ENCODE data around the gene RPF1.

The RPF1 gene

DNA sequence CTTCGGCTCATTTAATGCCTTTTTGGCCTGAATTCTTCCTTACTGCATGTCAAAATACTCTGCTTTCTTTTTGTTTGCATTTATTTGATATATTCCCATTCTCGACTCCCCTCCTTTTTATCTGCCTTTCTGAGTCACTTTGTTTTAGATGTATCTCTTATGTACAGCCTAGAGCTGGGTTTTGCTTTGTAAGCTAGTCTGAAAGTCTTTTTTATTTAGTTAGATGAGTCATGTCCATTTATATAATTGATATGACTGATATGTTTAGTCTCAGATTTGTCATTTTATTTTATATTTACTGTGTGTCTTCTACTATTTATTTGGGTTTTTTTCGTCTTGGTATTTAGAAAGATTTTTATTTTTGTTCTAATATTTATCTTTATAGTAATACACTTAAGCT is 60.9 kb downstream of the RPF1 start (continued):
- no peak for TF ChIP-seq ZSCAN16 (tag by site-specific recombination; IDR thresholded peaks at IDR 0.05)
- TF ChIP-seq ZNF23 (tag by site-specific recombination; IDR thresholded peaks at IDR 0.05; ENCODE audit: borderline replicate concordance): no peak
- TF ChIP-seq ZNF571 (tag by site-specific recombination; IDR thresholded peaks at IDR 0.05): no peak
- TF ChIP-seq ZNF335 (tag by site-specific recombination; conservative IDR thresholded peaks at IDR 0.05): no peak
- TF ChIP-seq, protein P1, sequence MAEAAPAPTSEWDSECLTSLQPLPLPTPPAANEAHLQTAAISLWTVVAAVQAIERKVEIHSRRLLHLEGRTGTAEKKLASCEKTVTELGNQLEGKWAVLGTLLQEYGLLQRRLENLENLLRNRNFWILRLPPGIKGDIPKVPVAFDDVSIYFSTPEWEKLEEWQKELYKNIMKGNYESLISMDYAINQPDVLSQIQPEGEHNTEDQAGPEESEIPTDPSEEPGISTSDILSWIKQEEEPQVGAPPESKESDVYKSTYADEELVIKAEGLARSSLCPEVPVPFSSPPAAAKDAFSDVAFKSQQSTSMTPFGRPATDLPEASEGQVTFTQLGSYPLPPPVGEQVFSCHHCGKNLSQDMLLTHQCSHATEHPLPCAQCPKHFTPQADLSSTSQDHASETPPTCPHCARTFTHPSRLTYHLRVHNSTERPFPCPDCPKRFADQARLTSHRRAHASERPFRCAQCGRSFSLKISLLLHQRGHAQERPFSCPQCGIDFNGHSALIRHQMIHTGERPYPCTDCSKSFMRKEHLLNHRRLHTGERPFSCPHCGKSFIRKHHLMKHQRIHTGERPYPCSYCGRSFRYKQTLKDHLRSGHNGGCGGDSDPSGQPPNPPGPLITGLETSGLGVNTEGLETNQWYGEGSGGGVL (tag by site-specific recombination; IDR thresholded peaks at IDR 0.05): no peak
- TF ChIP-seq ZNF549 (tag by site-specific recombination; IDR thresholded peaks at IDR 0.05): no peak

DNA sequence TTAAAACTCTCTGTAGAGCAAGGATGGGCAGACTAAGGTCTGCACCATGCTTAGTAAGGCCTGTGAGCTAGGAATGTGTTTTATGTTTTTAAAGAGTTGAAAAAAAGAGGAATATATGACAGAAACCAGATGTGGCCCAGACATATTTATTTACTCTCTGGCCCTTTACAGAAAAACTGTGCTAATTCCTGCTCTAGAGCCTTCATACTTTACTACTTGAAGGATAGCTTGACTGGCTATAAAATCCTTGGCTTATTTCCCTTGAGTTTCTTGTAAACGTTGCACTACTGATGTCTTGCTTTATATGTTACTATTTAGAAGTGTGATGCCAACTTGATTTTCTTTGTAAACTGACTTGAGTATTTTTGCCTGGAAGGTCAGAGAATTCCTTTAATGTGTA is 61.7 kb downstream of the RPF1 start:
- Histone ChIP-seq H3K36me3 (ENCODE audit: control insufficient read depth in 2 of 2, insufficient read depth in 1 of 2, low read length in 2 of 2) (peaks cover 0 to 3% of the 10 kb centered on the region in 2 experiments; a peak in 1 of 3 replicates), H3K4me3 (ENCODE audit: low read depth, low read length) (no peak overlapping the region), H3K27ac (ENCODE audit: extremely low read depth, low read depth, low read length) (no peak overlapping the region), H3K4me1 (ENCODE audit: control insufficient read depth, insufficient read depth, low read length) (no peaks in the 10 kb centered on the region), H3K9me3 (ENCODE audit: control insufficient read depth, insufficient read depth, low read depth, low read length) (no peaks in the 10 kb centered on the region)
- POLR2A ChIA-PET: no interaction called here
- CTCF ChIA-PET: interaction anchor here (0.6 to 1.6 kb wide), 2 partner anchors 395 to 479 kb away, joined by 3 read pairs; no protein-coding TSS in a partner anchor
- TF ChIP-seq, protein P2, sequence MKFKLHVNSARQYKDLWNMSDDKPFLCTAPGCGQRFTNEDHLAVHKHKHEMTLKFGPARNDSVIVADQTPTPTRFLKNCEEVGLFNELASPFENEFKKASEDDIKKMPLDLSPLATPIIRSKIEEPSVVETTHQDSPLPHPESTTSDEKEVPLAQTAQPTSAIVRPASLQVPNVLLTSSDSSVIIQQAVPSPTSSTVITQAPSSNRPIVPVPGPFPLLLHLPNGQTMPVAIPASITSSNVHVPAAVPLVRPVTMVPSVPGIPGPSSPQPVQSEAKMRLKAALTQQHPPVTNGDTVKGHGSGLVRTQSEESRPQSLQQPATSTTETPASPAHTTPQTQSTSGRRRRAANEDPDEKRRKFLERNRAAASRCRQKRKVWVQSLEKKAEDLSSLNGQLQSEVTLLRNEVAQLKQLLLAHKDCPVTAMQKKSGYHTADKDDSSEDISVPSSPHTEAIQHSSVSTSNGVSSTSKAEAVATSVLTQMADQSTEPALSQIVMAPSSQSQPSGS (tag by site-specific recombination; IDR thresholded peaks at IDR 0.05; ENCODE audit: low read depth): no peak
- no peak for TF ChIP-seq BCL11B (tag by site-specific recombination; IDR thresholded peaks at IDR 0.05; ENCODE audit: low read depth)
- no peak for TF ChIP-seq ZNF341 (tag by site-specific recombination; IDR thresholded peaks at IDR 0.05; ENCODE audit: low read depth)
- TF ChIP-seq, protein P3, sequence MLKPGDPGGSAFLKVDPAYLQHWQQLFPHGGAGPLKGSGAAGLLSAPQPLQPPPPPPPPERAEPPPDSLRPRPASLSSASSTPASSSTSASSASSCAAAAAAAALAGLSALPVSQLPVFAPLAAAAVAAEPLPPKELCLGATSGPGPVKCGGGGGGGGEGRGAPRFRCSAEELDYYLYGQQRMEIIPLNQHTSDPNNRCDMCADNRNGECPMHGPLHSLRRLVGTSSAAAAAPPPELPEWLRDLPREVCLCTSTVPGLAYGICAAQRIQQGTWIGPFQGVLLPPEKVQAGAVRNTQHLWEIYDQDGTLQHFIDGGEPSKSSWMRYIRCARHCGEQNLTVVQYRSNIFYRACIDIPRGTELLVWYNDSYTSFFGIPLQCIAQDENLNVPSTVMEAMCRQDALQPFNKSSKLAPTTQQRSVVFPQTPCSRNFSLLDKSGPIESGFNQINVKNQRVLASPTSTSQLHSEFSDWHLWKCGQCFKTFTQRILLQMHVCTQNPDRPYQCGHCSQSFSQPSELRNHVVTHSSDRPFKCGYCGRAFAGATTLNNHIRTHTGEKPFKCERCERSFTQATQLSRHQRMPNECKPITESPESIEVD (tag by site-specific recombination; IDR thresholded peaks at IDR 0.05): peak; percentile 25; the same call in 1 of the 2 replicates

DNA sequence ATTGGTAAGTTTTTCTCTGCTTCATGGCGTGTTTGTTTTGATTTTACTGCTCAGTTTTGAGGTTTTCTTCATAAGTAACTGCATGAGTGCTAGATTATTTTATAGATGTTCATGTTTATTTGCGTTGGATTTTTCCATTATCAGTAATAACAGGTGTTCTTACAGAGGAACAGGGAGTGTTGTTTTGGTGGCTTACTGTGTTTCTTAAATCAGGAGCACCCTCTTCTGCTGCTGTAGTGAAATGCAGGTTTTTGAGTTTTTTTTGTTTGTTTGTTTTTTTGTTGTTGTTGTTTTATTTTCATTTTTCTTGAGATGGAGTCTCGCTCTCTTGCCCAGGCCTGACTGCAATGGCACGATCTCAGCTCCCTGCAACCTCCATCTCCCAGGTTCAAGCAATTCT is 62.6 kb downstream of the RPF1 start:
- TF ChIP-seq ZNF654 (tag by site-specific recombination; IDR thresholded peaks at IDR 0.05; ENCODE audit: low read depth) (peak; percentile 58), YY1 (tag by site-specific recombination; IDR thresholded peaks at IDR 0.05) (no peak), GLI2 (tag by site-specific recombination; IDR thresholded peaks at IDR 0.05; ENCODE audit: borderline replicate concordance, low read depth) (no peak), KLF9 (tag by site-specific recombination; IDR thresholded peaks at IDR 0.05; ENCODE audit: low read depth) (no peak), SCRT2 (tag by site-specific recombination; IDR thresholded peaks at IDR 0.05) (peak; percentile 69)
- TF ChIP-seq, protein P3 (tag by site-specific recombination; IDR thresholded peaks at IDR 0.05): peak; percentile 22; the same call in 1 of the 2 replicates
- TF ChIP-seq, protein P4, sequence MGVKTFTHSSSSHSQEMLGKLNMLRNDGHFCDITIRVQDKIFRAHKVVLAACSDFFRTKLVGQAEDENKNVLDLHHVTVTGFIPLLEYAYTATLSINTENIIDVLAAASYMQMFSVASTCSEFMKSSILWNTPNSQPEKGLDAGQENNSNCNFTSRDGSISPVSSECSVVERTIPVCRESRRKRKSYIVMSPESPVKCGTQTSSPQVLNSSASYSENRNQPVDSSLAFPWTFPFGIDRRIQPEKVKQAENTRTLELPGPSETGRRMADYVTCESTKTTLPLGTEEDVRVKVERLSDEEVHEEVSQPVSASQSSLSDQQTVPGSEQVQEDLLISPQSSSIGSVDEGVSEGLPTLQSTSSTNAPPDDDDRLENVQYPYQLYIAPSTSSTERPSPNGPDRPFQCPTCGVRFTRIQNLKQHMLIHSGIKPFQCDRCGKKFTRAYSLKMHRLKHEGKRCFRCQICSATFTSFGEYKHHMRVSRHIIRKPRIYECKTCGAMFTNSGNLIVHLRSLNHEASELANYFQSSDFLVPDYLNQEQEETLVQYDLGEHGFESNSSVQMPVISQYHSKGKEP (tag by site-specific recombination; IDR thresholded peaks at IDR 0.05): no peak
- TF ChIP-seq, protein P5, sequence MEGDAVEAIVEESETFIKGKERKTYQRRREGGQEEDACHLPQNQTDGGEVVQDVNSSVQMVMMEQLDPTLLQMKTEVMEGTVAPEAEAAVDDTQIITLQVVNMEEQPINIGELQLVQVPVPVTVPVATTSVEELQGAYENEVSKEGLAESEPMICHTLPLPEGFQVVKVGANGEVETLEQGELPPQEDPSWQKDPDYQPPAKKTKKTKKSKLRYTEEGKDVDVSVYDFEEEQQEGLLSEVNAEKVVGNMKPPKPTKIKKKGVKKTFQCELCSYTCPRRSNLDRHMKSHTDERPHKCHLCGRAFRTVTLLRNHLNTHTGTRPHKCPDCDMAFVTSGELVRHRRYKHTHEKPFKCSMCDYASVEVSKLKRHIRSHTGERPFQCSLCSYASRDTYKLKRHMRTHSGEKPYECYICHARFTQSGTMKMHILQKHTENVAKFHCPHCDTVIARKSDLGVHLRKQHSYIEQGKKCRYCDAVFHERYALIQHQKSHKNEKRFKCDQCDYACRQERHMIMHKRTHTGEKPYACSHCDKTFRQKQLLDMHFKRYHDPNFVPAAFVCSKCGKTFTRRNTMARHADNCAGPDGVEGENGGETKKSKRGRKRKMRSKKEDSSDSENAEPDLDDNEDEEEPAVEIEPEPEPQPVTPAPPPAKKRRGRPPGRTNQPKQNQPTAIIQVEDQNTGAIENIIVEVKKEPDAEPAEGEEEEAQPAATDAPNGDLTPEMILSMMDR (tag by site-specific recombination; IDR thresholded peaks at IDR 0.05): peak; percentile 77
- TF ChIP-seq, protein P6, sequence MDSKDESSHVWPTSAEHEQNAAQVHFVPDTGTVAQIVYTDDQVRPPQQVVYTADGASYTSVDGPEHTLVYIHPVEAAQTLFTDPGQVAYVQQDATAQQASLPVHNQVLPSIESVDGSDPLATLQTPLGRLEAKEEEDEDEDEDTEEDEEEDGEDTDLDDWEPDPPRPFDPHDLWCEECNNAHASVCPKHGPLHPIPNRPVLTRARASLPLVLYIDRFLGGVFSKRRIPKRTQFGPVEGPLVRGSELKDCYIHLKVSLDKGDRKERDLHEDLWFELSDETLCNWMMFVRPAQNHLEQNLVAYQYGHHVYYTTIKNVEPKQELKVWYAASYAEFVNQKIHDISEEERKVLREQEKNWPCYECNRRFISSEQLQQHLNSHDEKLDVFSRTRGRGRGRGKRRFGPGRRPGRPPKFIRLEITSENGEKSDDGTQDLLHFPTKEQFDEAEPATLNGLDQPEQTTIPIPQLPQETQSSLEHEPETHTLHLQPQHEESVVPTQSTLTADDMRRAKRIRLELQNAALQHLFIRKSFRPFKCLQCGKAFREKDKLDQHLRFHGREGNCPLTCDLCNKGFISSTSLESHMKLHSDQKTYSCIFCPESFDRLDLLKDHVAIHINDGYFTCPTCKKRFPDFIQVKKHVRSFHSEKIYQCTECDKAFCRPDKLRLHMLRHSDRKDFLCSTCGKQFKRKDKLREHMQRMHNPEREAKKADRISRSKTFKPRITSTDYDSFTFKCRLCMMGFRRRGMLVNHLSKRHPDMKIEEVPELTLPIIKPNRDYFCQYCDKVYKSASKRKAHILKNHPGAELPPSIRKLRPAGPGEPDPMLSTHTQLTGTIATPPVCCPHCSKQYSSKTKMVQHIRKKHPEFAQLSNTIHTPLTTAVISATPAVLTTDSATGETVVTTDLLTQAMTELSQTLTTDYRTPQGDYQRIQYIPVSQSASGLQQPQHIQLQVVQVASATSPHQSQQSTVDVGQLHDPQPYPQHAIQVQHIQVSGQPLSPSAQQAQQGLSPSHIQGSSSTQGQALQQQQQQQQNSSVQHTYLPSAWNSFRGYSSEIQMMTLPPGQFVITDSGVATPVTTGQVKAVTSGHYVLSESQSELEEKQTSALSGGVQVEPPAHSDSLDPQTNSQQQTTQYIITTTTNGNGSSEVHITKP (tag by site-specific recombination; IDR thresholded peaks at IDR 0.05): peak; percentile 59
- peaks cover 0 to 3% of the 10 kb centered on the region in 2 experiments; a peak in 1 of 3 replicates for H3K36me3 ChIP-seq (ENCODE audit: control insufficient read depth in 2 of 2, insufficient read depth in 1 of 2, low read length in 2 of 2)
- no peaks in the 10 kb centered on the region for H3K4me1 ChIP-seq (ENCODE audit: control insufficient read depth, insufficient read depth, low read length)
- POLR2A ChIA-PET: no interaction called here
- CTCF ChIA-PET: no interaction called here
- no peak overlapping the region for H3K4me3 ChIP-seq (ENCODE audit: low read depth, low read length)
- no peak overlapping the region for H3K27ac ChIP-seq (ENCODE audit: extremely low read depth, low read depth, low read length)
- no peaks in the 10 kb centered on the region for H3K9me3 ChIP-seq (ENCODE audit: control insufficient read depth, insufficient read depth, low read depth, low read length)
